Activated CD4-positive, alpha-beta memory T cell treated with anti-CD3 and anti-CD28 coated beads for 36 hours (primary cell): ENCODE data around the gene KRTAP9-4. TPM values are rescaled to one million over a fixed set of nuclear protein-coding genes. Genes with fewer than 3 reads are reported as not detected.
"Not testable (repeated sequence)": the region's sequence is repeated elsewhere in the genome, so short reads cannot be mapped to it uniquely, and the experiment has no call there.

ENCODE experiments used
- CTCF ChIA-PET: fragments of 350-600 bp; sonication (Branson Sonifier 250); formaldehyde crosslinking; loops from one replicate; lab custom pipeline; 2021; ENCODE audit warnings: antibody characterized with exemption, inconsistent platforms; lab: Charles Lee
- POLR2A ChIA-PET: fragments of 350-600 bp; sonication (Branson Sonifier 250); formaldehyde crosslinking; loops from one replicate; lab custom pipeline; 2021; ENCODE audit warnings: antibody characterized with exemption; lab: Charles Lee
- DNase-seq: peaks from one replicate; pipeline ENCODE4 v3.0.0-alpha.2; 2020
- H3K27ac Mint-ChIP-seq: one replicate; pipeline ENCODE4 v1.8.0; 2021; ENCODE audit warnings: mixed read lengths
- H3K27me3 Mint-ChIP-seq: one replicate; pipeline ENCODE4 v1.8.0; 2021; ENCODE audit warnings: mixed read lengths
- H3K36me3 Mint-ChIP-seq: one replicate; pipeline ENCODE4 v1.8.0; 2021; ENCODE audit warnings: mixed read lengths
- H3K4me1 Mint-ChIP-seq: one replicate; pipeline ENCODE4 v1.8.0; 2021; ENCODE audit warnings: low read depth, mixed read lengths
- H3K4me3 Mint-ChIP-seq: one replicate; pipeline ENCODE4 v1.8.0; 2021; ENCODE audit warnings: mild to moderate bottlenecking, mixed read lengths
- H3K9me3 Mint-ChIP-seq: one replicate; pipeline ENCODE4 v1.8.0; 2021; ENCODE audit warnings: mixed read lengths
- intact Hi-C: fragments of 100-400 bp; cut with micrococcal nuclease; formaldehyde crosslinking; loops from one replicate; pipeline ENCODE4 v1.15.1; 2023
- total RNA-seq, 2 experiments: library from RNA; stranded (reverse); gene quantifications; one replicate each; pipeline ENCODE4 v1.2.3, GENCODE V29; 2021

The KRTAP9-4 gene
- total RNA-seq, 2 experiments from 2014 or later: not detected

GRCh38 chr17:41237949-41238437 is 11.5 kb upstream of the KRTAP9-4 start, which contains the start of gene KRTAP9-8:
KRTAP9-8 (plus strand) TSS chr17:41237999; CDS start chr17:41238052, 53 bp downstream.
- POLR2A ChIA-PET, H3K4me3 Mint-ChIP-seq, H3K9me3 Mint-ChIP-seq, intact Hi-C loops, CTCF ChIA-PET, DNase-seq, H3K27ac Mint-ChIP-seq, H3K36me3 Mint-ChIP-seq, H3K4me1 Mint-ChIP-seq: not testable (repeated sequence)
- H3K27me3 Mint-ChIP-seq: peaks cover 16% of the 10 kb centered on the region

DNA sequence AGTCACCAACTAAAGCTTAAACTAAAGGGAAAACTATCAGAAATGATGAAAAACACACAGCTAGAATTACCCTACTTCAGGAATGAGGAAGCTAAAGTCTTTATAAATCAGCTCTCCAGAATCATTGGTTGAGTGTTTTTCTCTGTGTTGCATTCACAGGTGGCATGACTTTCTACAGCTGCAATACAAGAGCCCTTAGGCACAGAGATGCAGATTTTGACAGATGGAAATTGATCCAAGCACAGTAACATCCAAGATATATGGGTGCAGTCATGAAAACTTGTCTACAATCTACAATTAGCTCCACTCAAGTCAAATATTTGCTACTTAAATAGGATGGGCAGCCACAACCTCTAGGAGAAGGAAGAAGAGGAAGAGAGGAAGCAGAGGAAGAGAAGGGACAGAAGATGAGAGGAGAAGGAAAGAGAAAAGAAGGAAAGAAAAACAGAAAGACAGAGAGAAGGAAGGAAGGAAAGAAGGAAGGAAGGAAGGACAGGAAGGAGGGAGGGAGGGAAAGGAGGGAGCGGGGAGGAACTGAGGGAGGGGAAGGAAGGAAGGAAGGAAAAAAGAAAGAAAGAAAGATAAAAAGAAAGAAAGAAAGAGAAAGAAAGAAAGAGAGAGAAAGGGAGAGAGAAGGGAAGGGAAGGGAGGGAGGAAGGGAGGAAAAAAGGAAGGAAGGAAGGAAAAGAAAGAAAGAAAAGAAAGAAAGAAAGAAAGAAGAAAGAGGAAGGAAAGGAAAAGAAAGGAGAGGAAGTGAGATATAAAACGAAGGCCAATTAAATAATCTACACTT is 2.3 kb upstream of the KRTAP9-4 start:
- CTCF ChIA-PET, intact Hi-C loops, H3K27ac Mint-ChIP-seq, H3K4me1 Mint-ChIP-seq, H3K4me3 Mint-ChIP-seq, POLR2A ChIA-PET, H3K9me3 Mint-ChIP-seq, H3K27me3 Mint-ChIP-seq, H3K36me3 Mint-ChIP-seq, DNase-seq: not testable (repeated sequence)

GRCh38 chr17:41251261-41251660 is 1.8 kb downstream of the KRTAP9-4 start:
- Mint-ChIP-seq H3K27me3 (peaks cover 6% of the 10 kb centered on the region), H3K4me3 (no peak overlapping the region), H3K9me3 (no peaks in the 10 kb centered on the region), H3K36me3 (no peaks in the 10 kb centered on the region), H3K27ac (no peak overlapping the region), H3K4me1 (no peaks in the 10 kb centered on the region)
- no peak for DNase-seq
- intact Hi-C loops: no loop called here
- CTCF ChIA-PET: interaction anchor here (0.6 kb wide), 1 partner anchor 522 kb away, joined by 3 read pairs; no protein-coding TSS in a partner anchor
- POLR2A ChIA-PET: no interaction called here

GRCh38 chr17:41254861-41255260 is 5.4 kb downstream of the KRTAP9-4 start:
- Mint-ChIP-seq H3K4me1 (no peaks in the 10 kb centered on the region), H3K27me3 (peaks cover 13% of the 10 kb centered on the region), H3K9me3 (no peaks in the 10 kb centered on the region), H3K36me3 (no peaks in the 10 kb centered on the region), H3K27ac (no peak overlapping the region), H3K4me3 (no peak overlapping the region)
- intact Hi-C loops: no loop called here
- ChIA-PET POLR2A (no interaction called here), CTCF (no interaction called here)
- no peak for DNase-seq

DNA sequence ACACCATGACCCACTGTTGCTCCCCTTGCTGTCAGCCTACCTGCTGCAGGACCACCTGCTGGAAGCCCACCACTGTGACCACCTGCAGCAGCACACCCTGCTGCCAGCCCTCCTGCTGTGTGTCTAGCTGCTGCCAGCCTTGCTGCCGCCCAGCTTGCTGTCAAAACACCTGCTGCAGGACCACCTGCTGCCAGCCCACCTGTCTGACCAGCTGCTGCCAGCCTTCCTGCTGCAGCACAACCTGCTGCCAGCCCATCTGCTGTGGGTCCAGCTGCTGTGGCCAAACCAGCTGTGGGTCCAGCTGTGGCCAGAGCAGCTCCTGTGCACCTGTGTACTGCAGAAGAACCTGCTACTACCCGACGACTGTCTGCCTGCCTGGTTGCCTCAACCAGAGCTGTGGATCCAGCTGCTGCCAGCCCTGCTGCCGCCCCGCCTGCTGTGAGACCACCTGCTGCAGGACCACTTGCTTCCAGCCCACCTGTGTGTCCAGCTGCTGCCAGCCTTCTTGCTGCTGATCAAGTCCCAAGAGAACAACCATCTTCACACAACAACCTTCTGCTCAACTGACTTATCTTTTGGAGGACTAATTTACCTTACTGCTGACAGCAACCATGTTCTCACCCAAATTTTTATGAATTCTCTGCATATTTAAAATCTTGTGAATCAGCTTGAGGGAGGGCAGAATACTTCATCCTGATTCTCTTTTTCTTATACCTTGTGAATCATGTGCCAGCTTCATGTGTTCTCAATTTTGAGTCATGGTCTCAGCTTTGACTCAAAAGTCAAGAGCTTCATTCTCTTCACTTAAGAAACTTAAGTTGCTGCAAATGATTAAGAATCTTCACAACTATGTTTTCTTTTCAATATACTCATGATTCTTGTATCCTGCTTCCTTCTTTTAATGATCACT is 6.1 kb downstream of the KRTAP9-4 start, which contains the start of gene KRTAP9-9:
Gene KRTAP9-9, plus strand, starts transcription at position 4 of the 910 bp plus-strand sequence.
- H3K4me1 Mint-ChIP-seq, DNase-seq, CTCF ChIA-PET, H3K27ac Mint-ChIP-seq, H3K4me3 Mint-ChIP-seq, H3K36me3 Mint-ChIP-seq, intact Hi-C loops, POLR2A ChIA-PET, H3K9me3 Mint-ChIP-seq: not testable (repeated sequence)
- peaks cover 13% of the 10 kb centered on the region for H3K27me3 Mint-ChIP-seq

DNA sequence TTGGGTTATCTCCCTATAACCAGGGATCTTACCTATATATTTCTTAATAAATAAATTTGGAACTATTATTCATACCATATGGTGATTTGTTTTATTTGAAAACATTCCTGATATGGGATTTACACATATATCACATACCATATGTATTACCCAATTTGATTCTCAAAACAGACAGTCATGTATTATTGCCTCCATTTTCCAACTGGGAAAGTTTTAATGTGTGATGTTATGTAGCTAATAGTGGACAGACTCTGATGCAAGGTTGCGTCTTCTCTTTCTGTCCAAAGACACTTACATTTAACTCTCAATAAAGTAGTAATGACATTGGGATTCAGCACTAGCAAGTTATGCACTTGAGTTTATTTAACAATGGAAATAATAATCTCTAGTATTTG is 6.8 kb downstream of the KRTAP9-4 start:
- Mint-ChIP-seq H3K4me1 (peaks cover 7% of the 10 kb centered on the region), H3K27ac (no peak overlapping the region), H3K4me3 (no peak overlapping the region), H3K36me3 (no peaks in the 10 kb centered on the region), H3K27me3 (peaks cover 14% of the 10 kb centered on the region), H3K9me3 (no peaks in the 10 kb centered on the region)
- POLR2A ChIA-PET: no interaction called here
- CTCF ChIA-PET: no interaction called here
- no peak for DNase-seq
- intact Hi-C loops: no loop called here

- intact Hi-C loops: no loop called here
- ChIA-PET CTCF (no interaction called here), POLR2A (no interaction called here)
- Mint-ChIP-seq H3K4me1 (peaks cover 8% of the 10 kb centered on the region), H3K27ac (no peak overlapping the region), H3K4me3 (no peak overlapping the region), H3K27me3 (peaks cover 14% of the 10 kb centered on the region), H3K9me3 (no peaks in the 10 kb centered on the region), H3K36me3 (no peaks in the 10 kb centered on the region)
- no peak for DNase-seq
These were observed 8.9 kb downstream of the KRTAP9-4 start for GRCh38 chr17:41258406-41258805.

DNA sequence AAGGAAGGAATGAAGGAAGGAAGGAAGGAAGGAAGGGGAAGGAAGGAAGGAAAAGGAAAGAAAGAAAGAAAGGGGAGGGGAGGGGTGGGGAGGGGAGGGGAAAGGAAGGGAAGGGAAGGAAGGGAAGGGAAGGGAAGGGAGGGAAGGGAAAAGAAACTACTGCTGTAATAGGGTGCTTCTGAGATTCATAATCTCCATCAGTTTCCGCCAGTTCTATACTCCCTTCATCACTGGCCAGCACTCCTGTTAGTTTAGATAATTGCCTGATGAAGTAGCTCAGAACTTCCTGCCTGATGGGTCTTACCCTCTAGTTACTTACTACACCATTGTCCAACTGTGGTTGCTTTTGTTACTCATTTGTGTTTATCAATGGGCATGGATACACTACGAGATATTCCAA is 13.7 kb downstream of the KRTAP9-4 start:
- Mint-ChIP-seq H3K36me3 (no peaks in the 10 kb centered on the region), H3K4me1 (peaks cover 11% of the 10 kb centered on the region), H3K27ac (no peak overlapping the region), H3K4me3 (no peak overlapping the region), H3K9me3 (no peaks in the 10 kb centered on the region), H3K27me3 (peaks cover 4% of the 10 kb centered on the region)
- no peak for DNase-seq
- ChIA-PET CTCF (interaction anchor here (1.0 kb wide), 1 partner anchor 386 kb away, joined by 3 read pairs; no protein-coding TSS in a partner anchor), POLR2A (no interaction called here)
- intact Hi-C loops: no loop called here

DNA sequence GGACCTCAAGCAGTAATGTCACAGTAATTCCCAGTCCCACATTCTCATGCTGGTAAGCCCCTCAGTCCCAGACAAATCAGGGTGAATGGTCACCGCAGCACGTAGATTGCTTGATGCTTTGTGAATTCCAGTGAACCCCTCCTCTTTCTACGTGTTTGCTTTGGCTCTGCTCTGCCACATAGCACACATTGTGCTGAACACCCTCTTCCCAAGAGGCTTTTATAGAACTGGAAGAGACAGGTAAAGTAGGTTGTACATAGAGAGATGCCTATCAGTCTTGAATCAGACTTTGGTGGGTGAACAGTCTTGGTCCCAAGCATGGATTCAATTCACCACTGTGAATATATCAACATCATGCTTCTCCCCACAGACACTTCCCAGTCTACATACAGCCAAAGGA is 15.1 kb downstream of the KRTAP9-4 start:
- Mint-ChIP-seq H3K4me3 (no peak overlapping the region), H3K27me3 (peaks cover 4% of the 10 kb centered on the region), H3K27ac (no peak overlapping the region), H3K9me3 (no peaks in the 10 kb centered on the region), H3K4me1 (peaks cover 11% of the 10 kb centered on the region), H3K36me3 (no peaks in the 10 kb centered on the region)
- intact Hi-C loops: loop anchor here (1.0 kb wide), 1 partner anchor 12 kb away; no protein-coding TSS in a partner anchor
- POLR2A ChIA-PET: no interaction called here
- CTCF ChIA-PET: no interaction called here
- DNase-seq: no peak

DNA sequence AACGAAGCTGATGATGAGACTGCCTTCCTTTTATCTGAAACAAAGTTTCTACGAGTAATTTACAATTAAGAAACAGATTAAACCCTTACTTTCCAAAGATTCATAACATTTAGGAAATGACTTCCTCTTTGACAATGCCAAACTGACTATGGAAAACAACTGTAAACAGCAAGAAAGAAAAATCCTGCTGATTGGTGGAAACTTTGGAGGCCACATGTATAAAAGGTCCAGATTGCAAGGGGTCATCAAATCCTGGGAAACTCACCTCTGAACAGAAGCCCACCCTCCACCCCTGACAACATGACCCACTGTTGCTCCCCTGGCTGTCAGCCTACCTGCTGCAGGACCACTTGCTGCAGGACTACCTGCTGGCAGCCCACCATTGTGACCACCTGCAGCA is 15.6 kb downstream of the KRTAP9-4 start, which contains the start of gene KRTAP9-6:
Gene KRTAP9-6, plus strand, starts transcription at position 301 of the 400 bp plus-strand sequence. Its CDS starts 0 bp downstream, at position 301.
- Mint-ChIP-seq H3K4me1 (peaks cover 10% of the 10 kb centered on the region), H3K4me3 (no peak within 1 kb of the TSS), H3K36me3 (no peaks in the 10 kb centered on the region), H3K27me3 (peaks cover 4% of the 10 kb centered on the region), H3K27ac (no peak within 1 kb of the TSS), H3K9me3 (no peaks in the 10 kb centered on the region)
- POLR2A ChIA-PET: no interaction called here
- DNase-seq: no peak
- CTCF ChIA-PET: no interaction called here
- intact Hi-C loops: no loop called here

- no peak overlapping the region for H3K27ac Mint-ChIP-seq
- ChIA-PET CTCF (no interaction called here), POLR2A (no interaction called here)
- no peaks in the 10 kb centered on the region for H3K36me3 Mint-ChIP-seq
- H3K4me3 Mint-ChIP-seq: no peak overlapping the region
- H3K4me1 Mint-ChIP-seq: peaks cover 10% of the 10 kb centered on the region
- H3K27me3 Mint-ChIP-seq: peaks cover 3% of the 10 kb centered on the region
- no peak for DNase-seq
- intact Hi-C loops: no loop called here
- no peaks in the 10 kb centered on the region for H3K9me3 Mint-ChIP-seq
These were observed 18.2 kb downstream of the KRTAP9-4 start for GRCh38 chr17:41267711-41268110.

GRCh38 chr17:41271323-41271722 is 21.8 kb downstream of the KRTAP9-4 start:
- H3K36me3 Mint-ChIP-seq, POLR2A ChIA-PET, H3K27me3 Mint-ChIP-seq, H3K4me1 Mint-ChIP-seq, DNase-seq, CTCF ChIA-PET, intact Hi-C loops, H3K27ac Mint-ChIP-seq, H3K9me3 Mint-ChIP-seq, H3K4me3 Mint-ChIP-seq: not testable (repeated sequence)
